HepG2 (cell line): ENCODE data around the gene FAM120B. TPM values are rescaled to one million over a fixed set of nuclear protein-coding genes. Genes with fewer than 3 reads are reported as not detected.

Experiments used
- ATAC-seq: fragments of 200-7000 bp; cut with Tn5 transposase; 3 replicates; pipeline ENCODE4 v1.9.1; 2020; ENCODE audit warnings: mild to moderate bottlenecking, moderate library complexity
- BruUV-seq: library from RNA; stranded (reverse); fragments of 400-500 nt; replicated peaks from 2 replicates; lab custom pipeline; 2021; lab: Mats Ljungman, UMichigan
- CTCF ChIA-PET: fragments of 300-600 bp; formaldehyde crosslinking; extraction: SDS; loops from one replicate; lab custom pipeline; 2021; ENCODE audit warnings: low total read pairs, inconsistent platforms, low intra/inter-chr PET ratio; lab: Yijun Ruan, JAX
- POLR2A ChIA-PET: fragments of 350-600 bp; sonication (Branson Sonifier 250); formaldehyde crosslinking; loops from one replicate; lab custom pipeline; 2020; ENCODE audit warnings: antibody characterized with exemption, inconsistent platforms; lab: Yijun Ruan, JAX
- DNase-seq: peaks from one replicate; pipeline ENCODE4 v3.0.0-alpha.2; 2015; ENCODE audit warnings: low spot score
- FAIRE-seq: peaks from 3 replicates; lab custom pipeline; 2011; peaks lifted over from hg19 to GRCh38; lab: Jason Lieb, UNC
- H2AFZ ChIP-seq: one replicate; pipeline ENCODE4 v1.6.1; 2011; ENCODE audit warnings: low read length, inconsistent platforms
- H3K27ac ChIP-seq: fragments of 300-600 bp; 3 replicates; pipeline ENCODE4 v1.8.0; 2011; ENCODE audit warnings: mixed run types, mild to moderate bottlenecking, mixed read lengths, low read length, inconsistent platforms; ENCODE audit not compliant: insufficient read depth; ENCODE audit errors: extremely low read length
- H3K27me3 ChIP-seq, 2 experiments: fragments of 200-600 bp in 1 of 2; 2 replicates in 1 of 2; 3 replicates in 1 of 2; pipeline versions ENCODE4 v1.6.0 to v1.8.0; 2011; ENCODE audit warnings: low read length in 2 of 2, mild to moderate bottlenecking in 2 of 2, moderate library complexity in 2 of 2, inconsistent platforms in 1 of 2; ENCODE audit not compliant: insufficient read depth in 2 of 2, control insufficient read depth in 1 of 2
- H3K36me3 ChIP-seq, 2 experiments: fragments of 200-600 bp in 1 of 2; replicated peaks in 1 of 2; 2 replicates in 1 of 2; 3 replicates in 1 of 2; pipeline versions ENCODE4 v1.5.1 to v1.8.0; 2011; ENCODE audit warnings: low read length in 2 of 2, inconsistent platforms in 1 of 2; ENCODE audit not compliant: insufficient read depth in 2 of 2, control insufficient read depth in 1 of 2
- H3K4me1 ChIP-seq: 2 replicates; pipeline ENCODE4 v1.5.1; 2012; ENCODE audit warnings: low read length, inconsistent platforms; ENCODE audit not compliant: insufficient read depth
- H3K4me2 ChIP-seq: 2 replicates; pipeline ENCODE4 v1.6.0; 2011; ENCODE audit warnings: low read depth, low read length, inconsistent platforms
- H3K4me3 ChIP-seq, 3 experiments: fragments of 200-600 bp in 1 of 3; sonication (generic), shearing (Covaris generic) in 1 of 3; replicated peaks in 1 of 3; 2 replicates each; pipeline ENCODE4 v1.5.1; 2011 to 2016; ENCODE audit warnings: low read length in 3 of 3, inconsistent platforms in 2 of 3, low read depth in 2 of 3, mild to moderate bottlenecking in 2 of 3, control low read depth in 1 of 3, mixed read lengths in 1 of 3; ENCODE audit not compliant: insufficient read depth in 1 of 3
- H3K79me2 ChIP-seq: one replicate; pipeline ENCODE4 v1.6.1; 2011; ENCODE audit warnings: low read length, inconsistent platforms; ENCODE audit not compliant: insufficient read depth
- H3K9ac ChIP-seq: 2 replicates; pipeline ENCODE4 v1.6.0; 2011; ENCODE audit warnings: mild to moderate bottlenecking, low read depth, low read length, inconsistent platforms; ENCODE audit not compliant: insufficient read depth
- H3K9me3 ChIP-seq: 2 replicates; pipeline ENCODE4 v1.5.1; 2012; ENCODE audit warnings: mild to moderate bottlenecking, low read length
- H4K20me1 ChIP-seq: 2 replicates; pipeline ENCODE4 v1.6.0; 2011; ENCODE audit warnings: inconsistent platforms, mild to moderate bottlenecking, low read length, moderate library complexity; ENCODE audit not compliant: insufficient read depth
- DR1 ChIP-seq: sonication (generic); formaldehyde crosslinking; IDR thresholded peaks from 2 replicates; pipeline ENCODE4 v1.8.0; 2021; ENCODE audit warnings: mild to moderate bottlenecking, missing genetic modification reagents, inconsistent platforms
- GTF3A ChIP-seq: sonication (generic); formaldehyde crosslinking; conservative IDR thresholded peaks from 2 replicates; pipeline ENCODE4 v1.4.0; 2020; ENCODE audit warnings: mild to moderate bottlenecking, missing genetic modification reagents
- HBP1 ChIP-seq: IDR thresholded peaks from 2 replicates; pipeline ENCODE4 v1.6.1; 2016; ENCODE audit warnings: low read depth, control low read depth
- PTBP1 ChIP-seq: fragments of 200-400 bp; formaldehyde crosslinking; IDR thresholded peaks from 2 replicates; pipeline ENCODE4 v1.6.1; 2018; ENCODE audit warnings: low read length, low read depth; ENCODE audit not compliant: poor library complexity, severe bottlenecking
- SOX13 ChIP-seq, 3 experiments: fragments of 450-650 bp in 1 of 3; sonication (generic) in 1 of 3; formaldehyde crosslinking in 1 of 3; IDR thresholded peaks in 2 of 3; conservative IDR thresholded peaks in 1 of 3; 2 replicates each; pipeline versions ENCODE4 v1.5.0 to v1.6.1; 2016 to 2020; ENCODE audit warnings: antibody characterized with exemption in 1 of 3, mild to moderate bottlenecking in 1 of 3, missing compliant biosample characterization in 1 of 3, missing genetic modification reagents in 1 of 3, moderate library complexity in 1 of 3
- TIGD3 ChIP-seq: sonication (generic); formaldehyde crosslinking; IDR thresholded peaks from 2 replicates; pipeline ENCODE4 v1.5.1; 2020; ENCODE audit warnings: mild to moderate bottlenecking, missing genetic modification reagents, borderline replicate concordance
- ZNF142 ChIP-seq: sonication (generic); formaldehyde crosslinking; IDR thresholded peaks from 2 replicates; pipeline ENCODE4 v1.4.0; 2020; ENCODE audit warnings: missing genetic modification reagents
- ZNF44 ChIP-seq: sonication (generic); formaldehyde crosslinking; IDR thresholded peaks from 2 replicates; pipeline ENCODE4 v1.5.1; 2020; ENCODE audit warnings: mild to moderate bottlenecking, missing genetic modification reagents
- ZNF567 ChIP-seq: sonication (generic); formaldehyde crosslinking; IDR thresholded peaks from 2 replicates; pipeline ENCODE4 v1.8.1; 2023; ENCODE audit warnings: mild to moderate bottlenecking, missing genetic modification reagents, borderline replicate concordance
- ZNF740 ChIP-seq: sonication (generic); formaldehyde crosslinking; IDR thresholded peaks from 2 replicates; pipeline ENCODE4 v1.4.0; 2020; ENCODE audit warnings: missing genetic modification reagents
- ZNF746 ChIP-seq: sonication (generic); formaldehyde crosslinking; IDR thresholded peaks from 2 replicates; pipeline ENCODE4 v1.8.0; 2022; ENCODE audit warnings: mild to moderate bottlenecking, missing genetic modification reagents
- WGBS: methylation state at CpG from one replicate; pipeline ENCODE4 v1.1.6; 2017; ENCODE audit warnings: low lambda C conversion rate; 5-methylcytosine and 5-hydroxymethylcytosine counted together
- in situ Hi-C: cut with HindIII; loops from 2 replicates; pipeline ENCODE4 v1.10.0; 2017; ENCODE audit warnings: low pct_unique_long_range_greater_than_20kb; ENCODE audit not compliant: extremely low pct_ligation_motif_present
- intact Hi-C: fragments of 100-400 bp; cut with micrococcal nuclease; formaldehyde crosslinking; loops from one replicate; pipeline ENCODE4 v1.10.0; 2022; ENCODE audit not compliant: unreplicated experiment
- polyA plus RNA-seq, 8 experiments: library from polyadenylated mRNA; depleted of rRNA in 3 of 8; stranded (reverse) in 7 of 8; unstranded in 1 of 8; fragments of >200 nt; fragmentation: Illumina TruSeq in 4 of 8; extraction: Trizol in 4 of 8; gene quantifications; 2 replicates each; pipeline versions ENCODE4 v1.2.1 to v1.2.3, GENCODE V29; 2011 to 2016; ENCODE audit warnings: low read depth in 4 of 8, missing spikeins in 1 of 8, mixed read lengths in 1 of 8; ENCODE audit not compliant: insufficient read depth in 1 of 8
- total RNA-seq, 5 experiments: library from RNA; depleted of rRNA; stranded (reverse); fragments of >200 nt; fragmentation: Illumina TruSeq; extraction: Trizol; gene quantifications; 2 replicates each; pipeline ENCODE4 v1.2.3, GENCODE V29; 2016; ENCODE audit warnings: low read depth in 1 of 5

FAM120B gene
- total and polyA plus RNA-seq, 2 of the 13 experiments (the other 11 are each of a cell fraction or from before 2014, with no cell fraction given), result 9.2 to 10.7 TPM

GRCh38 chr6:170268216-170269129 is 38.1 kb upstream of the FAM120B start:
- FAIRE-seq (no peak), DNase-seq (no peak), ATAC-seq (no peak)
- no peak overlapping the region for H2AFZ ChIP-seq
- H3K4me1 ChIP-seq, result peaks cover 12% of the 10 kb centered on the region
- no TSS peak for BruUV-seq
- in situ Hi-C loops, result no loop called here
- peaks cover 33 to 82% of the 10 kb centered on the region in 2 experiments for H3K27me3 ChIP-seq
- H3K4me2 ChIP-seq, result no peak overlapping the region
- intact Hi-C loops, result no loop called here
- H4K20me1 ChIP-seq, result no peaks in the 10 kb centered on the region; the same call in 1 of the 2 replicates
- no peaks in the 10 kb centered on the region for H3K36me3 ChIP-seq
- 49% methylated on average over 11 of the region's 22 CpGs for WGBS
- ChIA-PET CTCF (no interaction called here), POLR2A (no interaction called here)
- H3K27ac ChIP-seq, result no peak overlapping the region
- H3K9ac ChIP-seq, result no peak overlapping the region
- no peaks in the 10 kb centered on the region for H3K9me3 ChIP-seq
- no peak overlapping the region for H3K4me3 ChIP-seq
- no peaks in the 10 kb centered on the region for H3K79me2 ChIP-seq
- TF ChIP-seq ZNF567 (CRISPR knock-in tag) (no peak), ZNF740 (no peak), SOX13 (IDR thresholded peaks at IDR 0.05) (no peak), SOX13 (CRISPR knock-in tag; conservative IDR thresholded peaks at IDR 0.05 in 1 of 2, IDR thresholded peaks at IDR 0.05 in 1 of 2) (no peak), ZNF746 (CRISPR knock-in tag) (no peak), TIGD3 (no peak), DR1 (no peak), HBP1 (CRISPR knock-in tag) (no peak), GTF3A (CRISPR knock-in tag) (no peak), ZNF44 (CRISPR knock-in tag) (no peak), ZNF142 (CRISPR knock-in tag) (no peak), PTBP1 (no peak)
